Measurements from ENCODE around the gene MTO1.

Gene MTO1

GRCh38 chr6:73506246-73506645 is 44.7 kb downstream of the MTO1 start:
- intact Hi-C loops (cut with DNase I; ENCODE audit: low total_unique reads), result no loop called here
- H3K36me3 ChIP-seq, result peaks cover 18 to 38% (median 24%) of the 10 kb centered on the region in 3 donors
- no peak for TF ChIP-seq CTCF (IDR thresholded peaks at IDR 0.05)
- no peak for DNase-seq
- no peaks in the 10 kb centered on the region for H3K9me3 ChIP-seq
- no peaks in the 10 kb centered on the region for H3K27me3 ChIP-seq
- no peak overlapping the region for H3K4me3 ChIP-seq
- no peak overlapping the region for H3K27ac ChIP-seq
- no peaks in the 10 kb centered on the region for H3K4me1 ChIP-seq

- no peak for TF ChIP-seq CTCF (IDR thresholded peaks at IDR 0.05)
- intact Hi-C loops (cut with DNase I; ENCODE audit: low total_unique reads), result no loop called here
Observed at GRCh38 chr6:73508776-73509175, 47.2 kb downstream of the MTO1 start.

DNA sequence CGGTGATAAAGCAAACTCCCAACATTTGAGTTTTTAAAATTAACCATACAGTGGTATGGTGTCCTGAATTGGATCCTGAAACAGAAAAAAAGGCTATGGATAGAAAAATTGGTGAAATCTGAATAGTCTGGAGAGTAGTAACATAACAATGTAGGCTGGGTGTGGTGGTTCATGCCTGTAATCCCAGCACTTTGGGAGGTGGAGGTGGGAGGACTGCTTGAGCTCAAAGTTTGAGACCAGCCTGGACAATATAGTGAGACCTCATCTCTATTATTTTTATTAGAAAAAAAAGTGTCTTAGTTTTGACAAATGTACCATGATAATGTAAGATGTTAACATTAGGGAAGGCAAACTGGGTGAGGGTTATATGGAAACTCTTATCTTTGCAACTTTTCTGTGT is 48.3 kb downstream of the MTO1 start:
- peaks cover 0 to 5% (median 0%) of the 10 kb centered on the region in 4 donors for H3K4me1 ChIP-seq
- peaks cover 11 to 36% (median 16%) of the 10 kb centered on the region in 3 donors for H3K36me3 ChIP-seq
- no peaks in the 10 kb centered on the region for H3K27me3 ChIP-seq
- intact Hi-C loops (cut with DNase I; ENCODE audit: low total_unique reads), result no loop called here
- H3K27ac ChIP-seq, result no peak overlapping the region
- H3K9me3 ChIP-seq, result no peaks in the 10 kb centered on the region
- no peak for DNase-seq
- H3K4me3 ChIP-seq, result no peak overlapping the region
- TF ChIP-seq CTCF (IDR thresholded peaks at IDR 0.05), result no peak

More at GRCh38 chr6:73508776-73509175, 47.2 kb downstream of the MTO1 start:
- Histone ChIP-seq H3K36me3 (peaks cover 9 to 36% (median 12%) of the 10 kb centered on the region in 3 donors), H3K27ac (no peak overlapping the region), H3K9me3 (no peaks in the 10 kb centered on the region), H3K27me3 (no peaks in the 10 kb centered on the region), H3K4me1 (no peaks in the 10 kb centered on the region), H3K4me3 (no peak overlapping the region)
- no peak for DNase-seq

GRCh38 chr6:73511796-73512195 is 50.3 kb downstream of the MTO1 start:
- intact Hi-C loops (cut with DNase I; ENCODE audit: low total_unique reads), result no loop called here
- Histone ChIP-seq H3K4me1 (peaks cover 0 to 24% (median 13%) of the 10 kb centered on the region in 4 donors), H3K4me3 (no peak overlapping the region), H3K27ac (no peak overlapping the region), H3K27me3 (no peaks in the 10 kb centered on the region), H3K36me3 (peaks cover 26 to 52% (median 33%) of the 10 kb centered on the region in 3 donors), H3K9me3 (no peaks in the 10 kb centered on the region)
- DNase-seq, result no peak
- no peak for TF ChIP-seq CTCF (IDR thresholded peaks at IDR 0.05)

DNA sequence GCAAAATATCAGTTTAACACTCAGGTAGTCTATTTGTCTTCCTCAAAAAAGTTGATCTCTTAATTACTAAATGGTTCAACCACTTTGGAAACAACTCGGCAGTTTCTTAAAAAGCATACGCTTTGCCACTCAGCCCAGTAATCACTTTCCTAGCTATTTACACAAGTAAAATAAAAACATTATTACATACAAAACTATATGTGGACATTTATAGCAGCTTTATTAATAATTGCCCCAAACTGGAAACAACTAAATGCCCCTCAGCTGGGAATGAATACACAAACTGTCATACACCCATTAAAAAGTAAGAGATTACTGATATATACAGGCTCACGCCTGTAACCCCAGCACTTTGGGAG is 51.9 kb downstream of the MTO1 start:
- Histone ChIP-seq H3K27ac (peak overlapping the region in 1 of 2 donors; percentile 10), H3K9me3 (no peaks in the 10 kb centered on the region), H3K27me3 (no peaks in the 10 kb centered on the region), H3K36me3 (peaks cover 39 to 66% (median 46%) of the 10 kb centered on the region in 3 donors), H3K4me1 (peaks cover 0 to 39% (median 19%) of the 10 kb centered on the region in 4 donors), H3K4me3 (no peak overlapping the region)
- no peak for DNase-seq
- no peak for TF ChIP-seq CTCF (IDR thresholded peaks at IDR 0.05)
- intact Hi-C loops (cut with DNase I; ENCODE audit: low total_unique reads), result no loop called here

GRCh38 chr6:73514746-73515110 is 53.2 kb downstream of the MTO1 start:
- peaks cover 51 to 78% (median 59%) of the 10 kb centered on the region in 3 donors for H3K36me3 ChIP-seq
- no peak for DNase-seq
- peak overlapping the region in 1 of 2 donors; percentile 10 for H3K27ac ChIP-seq

More at GRCh38 chr6:73514746-73515110, 53.2 kb downstream of the MTO1 start:
- intact Hi-C loops (cut with DNase I; ENCODE audit: low total_unique reads), result loop anchor here (2.0 kb wide), 1 partner anchor 96 kb away; no protein-coding TSS in a partner anchor
- Histone ChIP-seq H3K9me3 (no peaks in the 10 kb centered on the region), H3K4me3 (no peak overlapping the region), H3K27me3 (no peaks in the 10 kb centered on the region), H3K4me1 (peaks cover 0 to 51% (median 29%) of the 10 kb centered on the region in 4 donors)
- TF ChIP-seq CTCF (IDR thresholded peaks at IDR 0.05), result no peak
